ENCODE results near the gene EPO. TPM values are rescaled to one million over a fixed set of nuclear protein-coding genes. Genes with fewer than 3 reads are reported as not detected.
"Not testable (repeated sequence)": the region's sequence is repeated elsewhere in the genome, so short reads cannot be mapped to it uniquely, and the experiment has no call there.

The EPO gene
- total RNA-seq, 1 donor from 2014 or later, result not detected

DNA sequence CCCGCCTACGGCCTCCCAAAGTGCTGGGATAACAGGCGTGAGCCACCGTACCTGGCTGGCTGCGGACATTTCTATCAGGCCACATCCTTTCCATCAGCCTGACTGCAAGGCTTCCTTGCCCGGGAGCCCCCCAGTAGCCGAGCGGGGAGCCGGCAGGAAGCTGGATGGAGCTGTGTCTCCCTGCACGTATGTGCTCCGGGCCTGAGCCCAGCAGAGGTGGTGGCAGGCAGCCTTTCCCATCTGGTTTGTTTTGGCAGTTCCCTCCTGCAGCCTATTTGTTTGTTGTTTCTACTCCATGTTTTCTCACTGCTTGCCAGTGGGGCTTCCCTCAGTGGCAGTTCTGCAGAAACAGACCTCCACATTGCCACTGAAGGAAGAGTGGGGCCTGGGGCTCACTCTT lies 8.9 kb upstream of the EPO start:
- Mint-ChIP-seq H3K4me3 (ENCODE audit: unreplicated experiment) (no peak overlapping the region), H3K4me1 (ENCODE audit: unreplicated experiment) (peaks cover 13% of the 10 kb centered on the region), H3K27ac (ENCODE audit: unreplicated experiment) (no peak overlapping the region), H3K27me3 (ENCODE audit: unreplicated experiment) (no peaks in the 10 kb centered on the region), H3K36me3 (ENCODE audit: unreplicated experiment) (peaks cover 1% of the 10 kb centered on the region), H3K9me3 (ENCODE audit: unreplicated experiment) (no peaks in the 10 kb centered on the region)
- TF ChIP-seq, protein P1, sequence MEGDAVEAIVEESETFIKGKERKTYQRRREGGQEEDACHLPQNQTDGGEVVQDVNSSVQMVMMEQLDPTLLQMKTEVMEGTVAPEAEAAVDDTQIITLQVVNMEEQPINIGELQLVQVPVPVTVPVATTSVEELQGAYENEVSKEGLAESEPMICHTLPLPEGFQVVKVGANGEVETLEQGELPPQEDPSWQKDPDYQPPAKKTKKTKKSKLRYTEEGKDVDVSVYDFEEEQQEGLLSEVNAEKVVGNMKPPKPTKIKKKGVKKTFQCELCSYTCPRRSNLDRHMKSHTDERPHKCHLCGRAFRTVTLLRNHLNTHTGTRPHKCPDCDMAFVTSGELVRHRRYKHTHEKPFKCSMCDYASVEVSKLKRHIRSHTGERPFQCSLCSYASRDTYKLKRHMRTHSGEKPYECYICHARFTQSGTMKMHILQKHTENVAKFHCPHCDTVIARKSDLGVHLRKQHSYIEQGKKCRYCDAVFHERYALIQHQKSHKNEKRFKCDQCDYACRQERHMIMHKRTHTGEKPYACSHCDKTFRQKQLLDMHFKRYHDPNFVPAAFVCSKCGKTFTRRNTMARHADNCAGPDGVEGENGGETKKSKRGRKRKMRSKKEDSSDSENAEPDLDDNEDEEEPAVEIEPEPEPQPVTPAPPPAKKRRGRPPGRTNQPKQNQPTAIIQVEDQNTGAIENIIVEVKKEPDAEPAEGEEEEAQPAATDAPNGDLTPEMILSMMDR (IDR thresholded peaks at IDR 0.05), result no peak
- no peak for DNase-seq (ENCODE audit: extremely low spot score, unreplicated experiment)

GRCh38 chr7:100714725-100715124 lies 5.5 kb upstream of the EPO start:
- Mint-ChIP-seq H3K9me3 (ENCODE audit: unreplicated experiment) (peaks cover 6% of the 10 kb centered on the region), H3K4me1 (ENCODE audit: unreplicated experiment) (peaks cover under 1% of the 10 kb centered on the region), H3K27ac (ENCODE audit: unreplicated experiment) (no peak overlapping the region), H3K27me3 (ENCODE audit: unreplicated experiment) (peaks cover 18% of the 10 kb centered on the region), H3K4me3 (ENCODE audit: unreplicated experiment) (no peak overlapping the region), H3K36me3 (ENCODE audit: unreplicated experiment) (no peaks in the 10 kb centered on the region)
- TF ChIP-seq, protein P1 (IDR thresholded peaks at IDR 0.05), result no peak
- no peak for DNase-seq (ENCODE audit: extremely low spot score, unreplicated experiment)

DNA sequence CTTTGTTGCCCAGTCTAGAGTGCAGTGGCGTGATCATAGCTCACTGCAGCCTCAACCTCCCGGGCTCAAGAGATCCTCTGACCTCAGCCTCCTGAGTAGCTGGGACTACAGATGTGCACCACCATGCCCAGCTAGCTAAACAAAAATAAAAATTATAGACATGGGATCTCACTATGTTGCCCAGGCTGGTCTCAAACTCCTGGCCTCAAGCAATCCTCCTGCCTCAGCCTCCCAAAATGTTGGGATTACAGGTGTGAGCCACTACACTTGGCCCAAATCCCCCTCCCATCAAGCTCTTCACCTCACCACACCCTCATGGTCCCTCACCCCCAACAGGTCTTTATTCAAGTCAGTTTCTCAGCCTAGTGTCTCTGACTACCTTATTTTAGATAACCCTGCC lies 3.2 kb upstream of the EPO start:
- not testable (repeated sequence) for H3K27ac Mint-ChIP-seq (ENCODE audit: unreplicated experiment); H3K4me3 Mint-ChIP-seq (ENCODE audit: unreplicated experiment); H3K36me3 Mint-ChIP-seq (ENCODE audit: unreplicated experiment); H3K9me3 Mint-ChIP-seq (ENCODE audit: unreplicated experiment); DNase-seq (ENCODE audit: extremely low spot score, unreplicated experiment)
- Mint-ChIP-seq H3K4me1 (ENCODE audit: unreplicated experiment) (peaks cover 10% of the 10 kb centered on the region), H3K27me3 (ENCODE audit: unreplicated experiment) (peaks cover 35% of the 10 kb centered on the region)

- no peaks in the 10 kb centered on the region for H3K36me3 Mint-ChIP-seq (ENCODE audit: unreplicated experiment)
- peaks cover 41% of the 10 kb centered on the region for H3K27me3 Mint-ChIP-seq (ENCODE audit: unreplicated experiment)
- H3K4me1 Mint-ChIP-seq (ENCODE audit: unreplicated experiment), result peaks cover 10% of the 10 kb centered on the region
- no peak for DNase-seq (ENCODE audit: extremely low spot score, unreplicated experiment)
- TF ChIP-seq, protein P1 (IDR thresholded peaks at IDR 0.05), result peak; percentile 50
- no peak overlapping the region for H3K27ac Mint-ChIP-seq (ENCODE audit: unreplicated experiment)
- peaks cover 6% of the 10 kb centered on the region for H3K9me3 Mint-ChIP-seq (ENCODE audit: unreplicated experiment)
- peak overlapping the region; percentile 10 for H3K4me3 Mint-ChIP-seq (ENCODE audit: unreplicated experiment)
Observed at GRCh38 chr7:100719523-100720278, 567 bp upstream of the EPO start.

GRCh38 chr7:100720671-100721504 lies 620 bp downstream of the EPO start:
- peaks cover 6% of the 10 kb centered on the region for H3K9me3 Mint-ChIP-seq (ENCODE audit: unreplicated experiment)
- TF ChIP-seq, protein P1 (IDR thresholded peaks at IDR 0.05), result no peak
- H3K27me3 Mint-ChIP-seq (ENCODE audit: unreplicated experiment), result peaks cover 41% of the 10 kb centered on the region
- H3K27ac Mint-ChIP-seq (ENCODE audit: unreplicated experiment), result no peak overlapping the region
- no peaks in the 10 kb centered on the region for H3K36me3 Mint-ChIP-seq (ENCODE audit: unreplicated experiment)
- no peak for DNase-seq (ENCODE audit: extremely low spot score, unreplicated experiment)
- peaks cover 19% of the 10 kb centered on the region for H3K4me1 Mint-ChIP-seq (ENCODE audit: unreplicated experiment)
- peak overlapping the region; percentile 14 for H3K4me3 Mint-ChIP-seq (ENCODE audit: unreplicated experiment)
